Erythroblast (primary cell): ENCODE results near the gene RHD.

Experiments
- GATA1 ChIP-seq: IDR thresholded peaks from 2 replicates; pipeline ENCODE4 v1.6.1; 2011; ENCODE audit warnings: low read depth, mild to moderate bottlenecking, control low read depth, low read length, moderate library complexity
- POLR2A ChIP-seq: IDR thresholded peaks from 2 replicates; pipeline ENCODE4 v1.6.1; 2011; ENCODE audit warnings: mild to moderate bottlenecking, low read length

DNA sequence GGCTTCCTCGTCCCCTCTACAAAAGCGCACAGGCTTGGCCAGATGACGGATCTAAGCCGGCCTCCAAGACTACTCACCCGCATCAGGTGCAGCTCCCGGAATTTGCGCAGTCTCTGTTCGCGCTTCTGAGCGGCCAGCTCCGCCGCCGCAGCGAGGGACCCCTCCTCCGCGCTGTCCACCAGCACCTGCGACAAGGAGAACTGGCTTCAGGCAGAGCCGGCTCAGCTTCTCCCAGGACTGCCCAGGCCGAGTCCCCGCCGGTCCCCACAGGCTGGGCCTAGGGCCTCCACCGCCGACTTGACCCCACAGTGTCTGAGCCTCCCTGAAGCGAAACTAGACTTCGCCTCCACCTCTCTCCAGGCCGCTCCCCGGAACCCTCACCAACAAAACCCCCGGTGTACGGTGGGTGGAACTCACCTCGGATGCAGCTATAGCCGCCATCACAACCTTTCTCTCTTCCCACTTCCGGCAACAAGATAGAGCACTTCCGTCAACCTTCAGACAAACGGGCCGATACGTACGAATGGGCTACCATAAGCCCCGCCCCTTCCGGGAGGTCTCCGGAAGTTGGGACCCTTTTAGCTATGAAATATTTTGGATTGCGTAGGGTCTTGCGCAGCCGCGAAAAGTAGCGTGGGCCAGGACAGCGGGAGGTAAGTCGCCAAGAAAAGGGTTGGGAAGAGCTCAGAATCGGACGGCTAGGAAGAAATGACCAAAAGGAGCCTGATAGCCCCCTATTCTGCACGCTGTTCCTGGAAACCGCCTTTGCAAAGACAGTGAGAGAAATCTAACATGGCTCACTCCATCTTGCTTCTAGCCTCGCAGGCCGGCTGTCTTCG, 40.1 kb upstream of the RHD start, which contains the start of gene SYF2:
- TF ChIP-seq POLR2A (peak; percentile 84), GATA1 (no peak)
